ENCODE data around the gene MOB4. TPM values are rescaled to one million over a fixed set of nuclear protein-coding genes. Genes with fewer than 3 reads are reported as not detected.

Gene MOB4
- total RNA-seq, 1 donor from 2014 or later: 26.0 TPM

- no peaks in the 10 kb centered on the region for H3K9me3 Mint-ChIP-seq
- no peak for TF ChIP-seq CTCF (IDR thresholded peaks at IDR 0.05; ENCODE audit: unreplicated experiment)
- no peak for DNase-seq (ENCODE audit: low spot score in 2 of 2, unreplicated experiment in 2 of 2)
- no peak overlapping the region for H3K4me3 Mint-ChIP-seq
- H3K27me3 Mint-ChIP-seq (ENCODE audit: low read depth): no peaks in the 10 kb centered on the region
- peaks cover 13% of the 10 kb centered on the region for H3K36me3 Mint-ChIP-seq
- H3K27ac Mint-ChIP-seq: no peak overlapping the region
- peaks cover 17% of the 10 kb centered on the region for H3K4me1 Mint-ChIP-seq
Observed at GRCh38 chr2:197504000-197504399, 11.9 kb upstream of the MOB4 start.

GRCh38 chr2:197504512-197504911 lies 11.4 kb upstream of the MOB4 start:
- H3K4me3 Mint-ChIP-seq: no peak overlapping the region
- H3K36me3 Mint-ChIP-seq: peaks cover 13% of the 10 kb centered on the region
- H3K27me3 Mint-ChIP-seq (ENCODE audit: low read depth): no peaks in the 10 kb centered on the region

GRCh38 chr2:197506658-197507057 lies 9.2 kb upstream of the MOB4 start:
- Mint-ChIP-seq H3K27me3 (ENCODE audit: low read depth) (no peaks in the 10 kb centered on the region), H3K9me3 (no peaks in the 10 kb centered on the region), H3K36me3 (peaks cover 16% of the 10 kb centered on the region), H3K4me1 (peaks cover 10% of the 10 kb centered on the region), H3K27ac (no peak overlapping the region), H3K4me3 (no peak overlapping the region)
- no peak for TF ChIP-seq CTCF (IDR thresholded peaks at IDR 0.05; ENCODE audit: unreplicated experiment)
- DNase-seq (ENCODE audit: low spot score in 2 of 2, unreplicated experiment in 2 of 2): no peak

More at GRCh38 chr2:197504512-197504911, 11.4 kb upstream of the MOB4 start:
- no peaks in the 10 kb centered on the region for H3K9me3 Mint-ChIP-seq
- H3K27ac Mint-ChIP-seq: peak overlapping the region; percentile 25
- no peak for DNase-seq (ENCODE audit: low spot score in 2 of 2, unreplicated experiment in 2 of 2)
- peaks cover 17% of the 10 kb centered on the region for H3K4me1 Mint-ChIP-seq
- TF ChIP-seq CTCF (IDR thresholded peaks at IDR 0.05; ENCODE audit: unreplicated experiment): no peak

- no peaks in the 10 kb centered on the region for H3K27me3 Mint-ChIP-seq (ENCODE audit: low read depth)
- DNase-seq (ENCODE audit: low spot score in 2 of 2, unreplicated experiment in 2 of 2): no peak
- no peak overlapping the region for H3K4me3 Mint-ChIP-seq
- TF ChIP-seq CTCF (IDR thresholded peaks at IDR 0.05; ENCODE audit: unreplicated experiment): no peak
- no peak overlapping the region for H3K27ac Mint-ChIP-seq
- H3K9me3 Mint-ChIP-seq: no peaks in the 10 kb centered on the region
- H3K36me3 Mint-ChIP-seq: peaks cover 3% of the 10 kb centered on the region
- peaks cover 21% of the 10 kb centered on the region for H3K4me1 Mint-ChIP-seq
Observed at GRCh38 chr2:197513915-197514314, 2.0 kb upstream of the MOB4 start.

- no peak for TF ChIP-seq CTCF (IDR thresholded peaks at IDR 0.05; ENCODE audit: unreplicated experiment)
- Mint-ChIP-seq H3K4me3 (peak overlapping the region; percentile 95), H3K9me3 (no peaks in the 10 kb centered on the region), H3K27me3 (ENCODE audit: low read depth) (no peaks in the 10 kb centered on the region), H3K36me3 (peaks cover 3% of the 10 kb centered on the region), H3K27ac (peak overlapping the region; percentile 99), H3K4me1 (peaks cover 21% of the 10 kb centered on the region)
- DNase-seq (ENCODE audit: low spot score in 2 of 2, unreplicated experiment in 2 of 2): no peak
Observed at GRCh38 chr2:197514754-197515153, 1.1 kb upstream of the MOB4 start.

GRCh38 chr2:197515315-197515738 lies 539 bp upstream of the MOB4 start:
- H3K36me3 Mint-ChIP-seq: peaks cover 2% of the 10 kb centered on the region
- peak overlapping the region; percentile 95 for H3K4me3 Mint-ChIP-seq
- TF ChIP-seq CTCF (IDR thresholded peaks at IDR 0.05; ENCODE audit: unreplicated experiment): no peak

More at GRCh38 chr2:197515315-197515738, 539 bp upstream of the MOB4 start:
- peaks cover under 1% of the 10 kb centered on the region for H3K9me3 Mint-ChIP-seq
- peak overlapping the region; percentile 99 for H3K27ac Mint-ChIP-seq
- no peak for DNase-seq (ENCODE audit: low spot score in 2 of 2, unreplicated experiment in 2 of 2)
- peaks cover 21% of the 10 kb centered on the region for H3K4me1 Mint-ChIP-seq
- no peaks in the 10 kb centered on the region for H3K27me3 Mint-ChIP-seq (ENCODE audit: low read depth)

All from mesothelial cell of epicardium (in vitro differentiated cells).